C4-2B (cell line): ENCODE results near the gene RSL1D1.
"Not testable (repeated sequence)": the region's sequence is repeated elsewhere in the genome, so short reads cannot be mapped to it uniquely, and the experiment has no call there.

Source experiments
- H3K27ac ChIP-seq: fragments of 450-650 bp; 2 replicates; pipeline ENCODE4 v1.5.1; 2017
- ZFX ChIP-seq: fragments of 450-650 bp; IDR thresholded peaks from 2 replicates; pipeline ENCODE4 v1.6.1; 2017
- TF ChIP-seq, protein P1 (sequence below): fragments of 450-650 bp; conservative IDR thresholded peaks from 2 replicates; pipeline ENCODE4 v1.5.1; 2017; ENCODE audit warnings: mild to moderate bottlenecking

The RSL1D1 gene

GRCh38 chr16:11792410-11793241 lies 58.7 kb downstream of the RSL1D1 start:
- no peak overlapping the region for H3K27ac ChIP-seq
- TF ChIP-seq, protein P1, sequence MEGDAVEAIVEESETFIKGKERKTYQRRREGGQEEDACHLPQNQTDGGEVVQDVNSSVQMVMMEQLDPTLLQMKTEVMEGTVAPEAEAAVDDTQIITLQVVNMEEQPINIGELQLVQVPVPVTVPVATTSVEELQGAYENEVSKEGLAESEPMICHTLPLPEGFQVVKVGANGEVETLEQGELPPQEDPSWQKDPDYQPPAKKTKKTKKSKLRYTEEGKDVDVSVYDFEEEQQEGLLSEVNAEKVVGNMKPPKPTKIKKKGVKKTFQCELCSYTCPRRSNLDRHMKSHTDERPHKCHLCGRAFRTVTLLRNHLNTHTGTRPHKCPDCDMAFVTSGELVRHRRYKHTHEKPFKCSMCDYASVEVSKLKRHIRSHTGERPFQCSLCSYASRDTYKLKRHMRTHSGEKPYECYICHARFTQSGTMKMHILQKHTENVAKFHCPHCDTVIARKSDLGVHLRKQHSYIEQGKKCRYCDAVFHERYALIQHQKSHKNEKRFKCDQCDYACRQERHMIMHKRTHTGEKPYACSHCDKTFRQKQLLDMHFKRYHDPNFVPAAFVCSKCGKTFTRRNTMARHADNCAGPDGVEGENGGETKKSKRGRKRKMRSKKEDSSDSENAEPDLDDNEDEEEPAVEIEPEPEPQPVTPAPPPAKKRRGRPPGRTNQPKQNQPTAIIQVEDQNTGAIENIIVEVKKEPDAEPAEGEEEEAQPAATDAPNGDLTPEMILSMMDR = no peak
- no peak for TF ChIP-seq ZFX

- no peak overlapping the region for H3K27ac ChIP-seq
- TF ChIP-seq, protein P1 = no peak
- no peak for TF ChIP-seq ZFX
Observed at GRCh38 chr16:11791144-11791828, 60.1 kb downstream of the RSL1D1 start.

DNA sequence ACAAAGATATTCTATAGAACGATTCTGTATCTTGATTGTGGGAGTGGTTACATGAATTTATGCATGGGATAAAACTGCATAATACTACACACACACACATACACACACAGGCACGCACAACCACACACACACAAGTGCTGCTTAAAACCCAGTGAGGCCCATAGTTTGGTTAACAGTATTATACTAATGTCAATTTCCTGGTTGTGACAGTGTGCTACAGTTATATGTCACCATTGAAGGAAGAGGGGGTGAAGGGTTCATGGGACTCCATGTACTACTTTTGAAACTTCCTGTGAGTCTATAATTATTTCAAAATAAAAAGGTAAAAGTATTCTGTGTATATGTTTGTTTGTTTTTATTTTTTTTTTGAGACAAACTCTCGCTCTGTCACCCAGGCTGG lies 62.4 kb downstream of the RSL1D1 start:
- TF ChIP-seq ZFX = no peak
- TF ChIP-seq, protein P1 = no peak

DNA sequence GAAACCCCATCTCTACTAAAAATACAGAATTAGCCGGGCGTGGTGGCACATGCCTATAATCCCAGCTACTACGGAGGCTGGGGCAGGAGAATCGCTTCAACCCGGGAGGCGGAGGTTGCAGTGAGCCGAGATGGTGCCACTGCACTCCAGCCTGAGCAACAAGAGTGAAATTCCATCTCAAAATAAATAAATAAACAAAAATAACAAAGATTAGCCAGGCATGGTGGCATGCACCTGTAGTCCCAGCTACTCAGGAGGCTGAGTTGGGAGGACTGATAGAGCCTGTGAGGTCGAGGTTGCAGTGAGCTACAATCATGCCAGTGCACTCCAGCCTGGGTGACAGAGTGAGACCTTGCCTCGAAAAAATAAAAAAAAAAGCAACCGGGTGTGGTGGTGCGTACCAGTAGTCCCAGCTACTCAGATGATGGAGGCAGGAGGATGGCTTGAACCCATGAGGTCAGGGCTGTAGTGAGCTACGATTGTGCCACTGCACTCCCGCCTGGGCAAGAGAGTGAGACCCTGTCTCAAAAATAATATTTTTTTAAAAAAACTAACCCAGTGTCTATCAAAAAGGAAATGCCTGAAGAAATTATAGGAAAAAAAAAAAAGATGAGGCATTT lies 66.3 kb downstream of the RSL1D1 start:
- H3K27ac ChIP-seq = not testable (repeated sequence)

More for the DNA sequence above, 62.4 kb downstream of the RSL1D1 start:
- no peak overlapping the region for H3K27ac ChIP-seq

- H3K27ac ChIP-seq = not testable (repeated sequence)
Observed at GRCh38 chr16:11784381-11784780, 67.0 kb downstream of the RSL1D1 start.

GRCh38 chr16:11784038-11784369 lies 67.3 kb downstream of the RSL1D1 start:
- no peak overlapping the region for H3K27ac ChIP-seq
- TF ChIP-seq, protein P1 = no peak
- no peak for TF ChIP-seq ZFX
